ENCODE results near the gene SH3GL1.

SH3GL1 gene

GRCh38 chr19:4365791-4366665, 34.3 kb downstream of the SH3GL1 start:
- Histone ChIP-seq H3K27ac (ENCODE audit: low read depth, low read length) (no peak overlapping the region), H3K4me3 (ENCODE audit: low read length) (no peak overlapping the region), H3K9me3 (ENCODE audit: insufficient read depth, low read depth, low read length) (no peaks in the 10 kb centered on the region), H3K27me3 (ENCODE audit: insufficient read depth, low read length) (no peaks in the 10 kb centered on the region), H3K4me1 (ENCODE audit: insufficient read depth, low read length) (peaks cover 18% of the 10 kb centered on the region), H3K9ac (ENCODE audit: low read depth, low read length) (no peak overlapping the region), H3K36me3 (ENCODE audit: insufficient read depth, low read length) (peaks cover 27% of the 10 kb centered on the region)
- 92% methylated on average over 19 of the region's 19 CpGs for WGBS

GRCh38 chr19:4365341-4365740, 35.0 kb downstream of the SH3GL1 start:
- Histone ChIP-seq H3K9me3 (ENCODE audit: insufficient read depth, low read depth, low read length) (no peaks in the 10 kb centered on the region), H3K27me3 (ENCODE audit: insufficient read depth, low read length) (no peaks in the 10 kb centered on the region), H3K36me3 (ENCODE audit: insufficient read depth, low read length) (peaks cover 27% of the 10 kb centered on the region), H3K9ac (ENCODE audit: low read depth, low read length) (no peak overlapping the region), H3K27ac (ENCODE audit: low read depth, low read length) (no peak overlapping the region), H3K4me1 (ENCODE audit: insufficient read depth, low read length) (peaks cover 18% of the 10 kb centered on the region), H3K4me3 (ENCODE audit: low read length) (no peak overlapping the region)
- 94% methylated on average over 16 of the region's 16 CpGs for WGBS

- no peak overlapping the region for H3K9ac ChIP-seq (ENCODE audit: low read depth, low read length)
- WGBS = 95% methylated on average over 26 of the region's 26 CpGs
- H3K27me3 ChIP-seq (ENCODE audit: insufficient read depth, low read length) = no peaks in the 10 kb centered on the region
- peaks cover 41% of the 10 kb centered on the region for H3K36me3 ChIP-seq (ENCODE audit: insufficient read depth, low read length)
- no peak overlapping the region for H3K4me3 ChIP-seq (ENCODE audit: low read length)
- no peaks in the 10 kb centered on the region for H3K9me3 ChIP-seq (ENCODE audit: insufficient read depth, low read depth, low read length)
- no peak overlapping the region for H3K27ac ChIP-seq (ENCODE audit: low read depth, low read length)
- peaks cover 4% of the 10 kb centered on the region; the same call in 1 of the 2 replicates for H3K4me1 ChIP-seq (ENCODE audit: insufficient read depth, low read length)
Observed at GRCh38 chr19:4363571-4364304, 36.6 kb downstream of the SH3GL1 start.

- no peaks in the 10 kb centered on the region for H3K4me1 ChIP-seq (ENCODE audit: insufficient read depth, low read length)
- 90% methylated on average over 22 of the region's 22 CpGs for WGBS
- H3K36me3 ChIP-seq (ENCODE audit: insufficient read depth, low read length) = peaks cover 47% of the 10 kb centered on the region
- peak overlapping the region; percentile 35; the same call in 1 of the 2 replicates for H3K27ac ChIP-seq (ENCODE audit: low read depth, low read length)
- no peak overlapping the region for H3K4me3 ChIP-seq (ENCODE audit: low read length)
- H3K9me3 ChIP-seq (ENCODE audit: insufficient read depth, low read depth, low read length) = no peaks in the 10 kb centered on the region
- no peak overlapping the region for H3K9ac ChIP-seq (ENCODE audit: low read depth, low read length)
- H3K27me3 ChIP-seq (ENCODE audit: insufficient read depth, low read length) = no peaks in the 10 kb centered on the region
Observed at GRCh38 chr19:4362831-4363545, 37.4 kb downstream of the SH3GL1 start.

GRCh38 chr19:4362101-4362828, 38.1 kb downstream of the SH3GL1 start:
- Histone ChIP-seq H3K27me3 (ENCODE audit: insufficient read depth, low read length) (no peaks in the 10 kb centered on the region), H3K4me3 (ENCODE audit: low read length) (no peak overlapping the region), H3K9ac (ENCODE audit: low read depth, low read length) (no peak overlapping the region), H3K36me3 (ENCODE audit: insufficient read depth, low read length) (peaks cover 52% of the 10 kb centered on the region), H3K27ac (ENCODE audit: low read depth, low read length) (peak overlapping the region; percentile 37; the same call in 1 of the 2 replicates), H3K4me1 (ENCODE audit: insufficient read depth, low read length) (no peaks in the 10 kb centered on the region), H3K9me3 (ENCODE audit: insufficient read depth, low read depth, low read length) (no peaks in the 10 kb centered on the region)
- WGBS = 93% methylated on average over 32 of the region's 32 CpGs

- peak overlapping the region; percentile 56; the same call in 1 of the 2 replicates for H3K27ac ChIP-seq (ENCODE audit: low read depth, low read length)
- no peak overlapping the region for H3K4me3 ChIP-seq (ENCODE audit: low read length)
- peaks cover 55% of the 10 kb centered on the region for H3K36me3 ChIP-seq (ENCODE audit: insufficient read depth, low read length)
- WGBS = 85% methylated on average over 47 of the region's 50 CpGs
- no peaks in the 10 kb centered on the region for H3K9me3 ChIP-seq (ENCODE audit: insufficient read depth, low read depth, low read length)
- H3K9ac ChIP-seq (ENCODE audit: low read depth, low read length) = no peak overlapping the region
- H3K4me1 ChIP-seq (ENCODE audit: insufficient read depth, low read length) = no peaks in the 10 kb centered on the region
- H3K27me3 ChIP-seq (ENCODE audit: insufficient read depth, low read length) = no peaks in the 10 kb centered on the region
Observed at GRCh38 chr19:4361152-4362046, 38.9 kb downstream of the SH3GL1 start.

- no peaks in the 10 kb centered on the region for H3K27me3 ChIP-seq (ENCODE audit: insufficient read depth, low read length)
- 80% methylated on average over 12 of the region's 12 CpGs for WGBS
- no peaks in the 10 kb centered on the region for H3K9me3 ChIP-seq (ENCODE audit: insufficient read depth, low read depth, low read length)
- no peak overlapping the region for H3K4me3 ChIP-seq (ENCODE audit: low read length)
- no peak overlapping the region; the same call in 1 of the 2 replicates for H3K9ac ChIP-seq (ENCODE audit: low read depth, low read length)
- no peaks in the 10 kb centered on the region for H3K4me1 ChIP-seq (ENCODE audit: insufficient read depth, low read length)
- H3K27ac ChIP-seq (ENCODE audit: low read depth, low read length) = peak overlapping the region; percentile 56; the same call in 1 of the 2 replicates
- H3K36me3 ChIP-seq (ENCODE audit: insufficient read depth, low read length) = peaks cover 55% of the 10 kb centered on the region
Observed at GRCh38 chr19:4360641-4361151, 39.7 kb downstream of the SH3GL1 start.

GRCh38 chr19:4360081-4360569, 40.2 kb downstream of the SH3GL1 start:
- Histone ChIP-seq H3K36me3 (ENCODE audit: insufficient read depth, low read length) (peaks cover 51% of the 10 kb centered on the region), H3K9ac (ENCODE audit: low read depth, low read length) (no peak overlapping the region; the same call in 1 of the 2 replicates), H3K27ac (ENCODE audit: low read depth, low read length) (no peak overlapping the region), H3K9me3 (ENCODE audit: insufficient read depth, low read depth, low read length) (no peaks in the 10 kb centered on the region), H3K4me3 (ENCODE audit: low read length) (no peak overlapping the region), H3K4me1 (ENCODE audit: insufficient read depth, low read length) (no peaks in the 10 kb centered on the region), H3K27me3 (ENCODE audit: insufficient read depth, low read length) (no peaks in the 10 kb centered on the region)
- WGBS = 92% methylated on average over 9 of the region's 9 CpGs

GRCh38 chr19:4359627-4360000, 40.7 kb downstream of the SH3GL1 start:
- Histone ChIP-seq H3K4me1 (ENCODE audit: insufficient read depth, low read length) (no peaks in the 10 kb centered on the region), H3K4me3 (ENCODE audit: low read length) (no peak overlapping the region), H3K36me3 (ENCODE audit: insufficient read depth, low read length) (peaks cover 51% of the 10 kb centered on the region), H3K27me3 (ENCODE audit: insufficient read depth, low read length) (no peaks in the 10 kb centered on the region), H3K27ac (ENCODE audit: low read depth, low read length) (no peak overlapping the region), H3K9me3 (ENCODE audit: insufficient read depth, low read depth, low read length) (no peaks in the 10 kb centered on the region), H3K9ac (ENCODE audit: low read depth, low read length) (no peak overlapping the region)
- whole genome bisulfite sequencing = 91% methylated on average over 13 of the region's 13 CpGs

All from HUES64 (cell line).